ENCODE results near the gene CCDC181. TPM values are rescaled to one million over a fixed set of nuclear protein-coding genes. Genes with fewer than 3 reads are reported as not detected.

The CCDC181 gene
- total and polyA plus RNA-seq, 12 donors = 0.15 to 4.2 (median 1.3) TPM; not detected in 3

DNA sequence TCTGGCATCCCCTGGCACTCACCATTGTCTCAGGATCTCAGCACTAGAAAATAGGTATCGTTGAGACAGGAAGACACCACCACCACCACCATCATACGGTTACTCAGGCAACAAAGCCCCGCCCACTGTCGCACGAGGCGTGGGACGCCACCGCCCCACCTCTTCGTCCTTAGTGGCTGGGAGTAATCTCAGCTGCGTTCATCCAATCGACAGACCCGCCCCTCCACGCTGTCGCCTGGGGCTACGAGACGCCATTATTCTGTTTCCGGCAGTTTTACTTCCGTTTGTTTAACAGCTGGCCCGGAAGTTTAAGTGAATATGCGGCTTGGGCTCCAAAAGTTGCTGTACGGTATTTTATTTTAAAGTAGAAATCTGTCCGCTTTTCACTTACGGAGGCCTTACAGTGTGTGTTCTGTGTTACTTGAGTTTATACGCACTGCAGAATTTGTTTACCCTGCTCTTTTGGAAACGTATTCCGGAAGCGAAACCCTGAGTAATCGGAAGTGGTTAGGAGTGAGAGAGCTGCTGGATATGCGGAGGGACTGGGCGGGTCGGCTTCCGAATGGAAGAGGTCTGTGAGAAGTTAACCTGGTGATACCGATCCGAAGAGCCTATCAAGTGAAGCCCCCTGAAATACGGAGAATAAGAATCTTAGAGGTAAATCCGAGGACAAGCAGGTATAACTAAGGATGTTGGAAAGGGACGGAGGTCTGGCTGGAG lies 59.4 kb downstream of the CCDC181 start, which contains the start of the genes BLZF1 and NME7:
Gene BLZF1, plus strand, starts transcription at position 510 of the 720 bp plus-strand sequence. CDS start 1,328 bp downstream, outside the sequence.
Gene NME7, minus strand, starts transcription at position 112 of the 720 bp plus-strand sequence. Its CDS starts 87 bp downstream, at position 25.
- peak within 1 kb of the TSS; percentile 20 to 72 (median 44) for H3K4me3 ChIP-seq
- no peaks in the 10 kb centered on the region for H3K9me3 ChIP-seq (replicated peaks in 1 of 3)
- WGBS, 4 donors = 0 to 1% (median 0%) methylated on average over 26 to 37 of the region's 37 CpGs
- H3K4me1 ChIP-seq (replicated peaks in 1 of 2) = peaks cover 8 to 12% of the 10 kb centered on the region in 2 donors
- H3K36me3 ChIP-seq (replicated peaks in 1 of 2) = peaks cover 0 to 13% of the 10 kb centered on the region in 2 donors
- peak within 1 kb of the TSS; percentile 50 to 85 (median 65) for H3K27ac ChIP-seq
- intact Hi-C loops (cut with DNase I) = no loop called here
- TF ChIP-seq, protein P1, sequence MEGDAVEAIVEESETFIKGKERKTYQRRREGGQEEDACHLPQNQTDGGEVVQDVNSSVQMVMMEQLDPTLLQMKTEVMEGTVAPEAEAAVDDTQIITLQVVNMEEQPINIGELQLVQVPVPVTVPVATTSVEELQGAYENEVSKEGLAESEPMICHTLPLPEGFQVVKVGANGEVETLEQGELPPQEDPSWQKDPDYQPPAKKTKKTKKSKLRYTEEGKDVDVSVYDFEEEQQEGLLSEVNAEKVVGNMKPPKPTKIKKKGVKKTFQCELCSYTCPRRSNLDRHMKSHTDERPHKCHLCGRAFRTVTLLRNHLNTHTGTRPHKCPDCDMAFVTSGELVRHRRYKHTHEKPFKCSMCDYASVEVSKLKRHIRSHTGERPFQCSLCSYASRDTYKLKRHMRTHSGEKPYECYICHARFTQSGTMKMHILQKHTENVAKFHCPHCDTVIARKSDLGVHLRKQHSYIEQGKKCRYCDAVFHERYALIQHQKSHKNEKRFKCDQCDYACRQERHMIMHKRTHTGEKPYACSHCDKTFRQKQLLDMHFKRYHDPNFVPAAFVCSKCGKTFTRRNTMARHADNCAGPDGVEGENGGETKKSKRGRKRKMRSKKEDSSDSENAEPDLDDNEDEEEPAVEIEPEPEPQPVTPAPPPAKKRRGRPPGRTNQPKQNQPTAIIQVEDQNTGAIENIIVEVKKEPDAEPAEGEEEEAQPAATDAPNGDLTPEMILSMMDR (IDR thresholded peaks at IDR 0.05) = no peak
- TF ChIP-seq POLR2A (IDR thresholded peaks at IDR 0.05) = peak in 1 of 2 donors; percentile 47
- DNase-seq = peak; percentile 95 to 99 (median 97)
- no peaks in the 10 kb centered on the region for H3K27me3 ChIP-seq

DNA sequence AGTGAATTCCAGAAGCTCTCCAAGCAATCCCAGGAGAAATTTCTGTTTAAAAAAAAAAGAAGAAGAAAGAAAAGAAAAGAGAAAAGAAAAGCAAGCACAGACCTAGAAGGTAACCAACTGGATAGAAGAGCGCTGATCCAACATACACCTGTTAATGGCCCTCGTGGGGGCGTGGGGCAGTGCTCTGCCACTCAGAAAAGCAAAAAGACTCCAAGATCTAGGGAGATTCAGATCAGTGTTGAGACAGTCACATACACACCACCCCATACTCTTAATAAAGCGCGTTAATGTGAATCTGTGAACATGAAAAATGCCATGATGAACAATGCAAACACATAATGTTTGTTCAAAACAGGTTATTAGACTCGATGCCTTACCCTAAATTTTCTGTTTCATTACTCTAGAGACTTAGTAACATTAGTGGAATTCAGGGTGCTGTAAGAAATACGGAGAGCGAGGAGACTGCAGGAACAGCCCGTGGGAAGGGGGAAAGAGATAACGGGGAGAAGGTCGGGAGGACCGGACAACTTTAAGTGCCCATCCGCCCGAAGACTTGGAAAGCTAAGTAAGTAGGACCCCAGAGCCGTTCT lies 60.1 kb downstream of the CCDC181 start:
- 8 to 12% (median 8%) methylated on average over 15 of the region's 15 CpGs for whole genome bisulfite sequencing, 4 donors
- Histone ChIP-seq H3K4me1 (replicated peaks in 1 of 2) (peaks cover 8 to 12% of the 10 kb centered on the region in 2 donors), H3K4me3 (peak overlapping the region; percentile 20 to 72 (median 44)), H3K27me3 (no peaks in the 10 kb centered on the region), H3K27ac (peak overlapping the region in 2 of 5 donors; percentile 66 to 85), H3K36me3 (replicated peaks in 1 of 2) (peaks cover 0 to 13% of the 10 kb centered on the region in 2 donors), H3K9me3 (replicated peaks in 1 of 3) (no peaks in the 10 kb centered on the region)
- intact Hi-C loops (cut with DNase I) = no loop called here
- no peak for DNase-seq
- TF ChIP-seq POLR2A (IDR thresholded peaks at IDR 0.05) = no peak
- TF ChIP-seq, protein P1 (IDR thresholded peaks at IDR 0.05) = no peak

DNA sequence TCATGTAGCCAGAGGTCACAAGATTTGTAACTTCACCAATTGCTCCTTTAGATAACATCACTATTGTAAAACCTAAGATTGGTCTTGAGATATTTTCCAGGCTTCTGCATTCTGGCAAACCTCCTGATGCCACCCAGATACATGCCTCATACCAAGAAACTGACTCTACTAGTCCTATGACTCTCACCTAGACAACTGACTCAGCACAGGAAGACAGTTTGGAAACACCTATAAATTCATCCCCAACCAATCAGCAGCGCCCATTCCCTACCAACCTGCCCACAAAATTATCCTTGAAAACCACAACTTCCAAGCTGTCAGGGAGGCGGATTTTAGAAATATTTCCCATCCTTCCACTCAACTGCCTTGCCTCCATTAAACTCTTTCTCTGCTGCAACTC lies 62.3 kb downstream of the CCDC181 start:
- H3K27ac ChIP-seq = no peak overlapping the region
- intact Hi-C loops (cut with DNase I) = no loop called here
- peaks cover 8 to 9% of the 10 kb centered on the region in 2 donors for H3K4me1 ChIP-seq (replicated peaks in 1 of 2)
- 97 to 98% (median 98%) methylated on average over 2 of the region's 2 CpGs for WGBS, 4 donors
- no peak for DNase-seq
- H3K36me3 ChIP-seq (replicated peaks in 1 of 2) = no peaks in the 10 kb centered on the region
- no peaks in the 10 kb centered on the region for H3K27me3 ChIP-seq
- H3K9me3 ChIP-seq (replicated peaks in 1 of 3) = no peaks in the 10 kb centered on the region
- H3K4me3 ChIP-seq = no peak overlapping the region
- TF ChIP-seq, protein P1 (IDR thresholded peaks at IDR 0.05) = no peak
- TF ChIP-seq POLR2A (IDR thresholded peaks at IDR 0.05) = no peak

DNA sequence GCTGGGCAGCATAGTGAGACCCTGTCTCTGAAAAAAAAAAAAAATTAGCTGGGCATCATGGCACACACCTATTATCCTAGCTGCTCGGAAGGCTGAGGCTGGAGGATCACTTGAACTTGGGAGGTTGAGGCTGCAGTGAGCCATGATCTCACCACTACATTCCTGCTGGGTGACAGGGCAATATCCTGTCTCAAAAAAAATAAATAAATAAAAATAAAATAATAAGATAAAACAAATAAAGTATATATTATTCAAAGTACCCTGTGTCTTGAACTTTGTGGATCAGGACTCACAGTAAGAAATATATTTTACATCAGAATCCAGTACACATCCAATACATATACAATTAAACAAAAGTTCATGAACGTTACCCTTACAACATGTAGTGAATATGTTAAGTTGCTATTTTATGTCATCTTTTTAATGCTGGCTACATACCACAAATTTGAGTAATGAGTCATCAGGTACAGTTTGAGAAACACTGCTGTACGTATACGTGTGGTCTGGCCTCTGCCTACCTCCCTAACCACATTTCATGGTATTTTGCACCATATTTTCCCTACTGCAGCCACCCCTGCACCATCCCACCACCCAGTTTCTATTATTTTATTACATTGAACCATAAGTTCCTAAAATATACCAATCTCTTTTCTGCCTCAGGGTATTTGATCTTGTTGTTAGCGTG lies 64.1 kb downstream of the CCDC181 start:
- H3K27ac ChIP-seq = no peak overlapping the region
- DNase-seq = no peak
- WGBS, 4 donors = 83 to 87% (median 85%) methylated on average over 5 of the region's 5 CpGs
- intact Hi-C loops (cut with DNase I) = no loop called here
- no peaks in the 10 kb centered on the region for H3K27me3 ChIP-seq
- peaks cover 0 to 3% of the 10 kb centered on the region in 2 donors for H3K4me1 ChIP-seq (replicated peaks in 1 of 2)
- no peaks in the 10 kb centered on the region for H3K9me3 ChIP-seq (replicated peaks in 1 of 3)
- TF ChIP-seq, protein P1 (IDR thresholded peaks at IDR 0.05) = no peak
- TF ChIP-seq POLR2A (IDR thresholded peaks at IDR 0.05) = no peak
- H3K4me3 ChIP-seq = no peak overlapping the region
- H3K36me3 ChIP-seq (replicated peaks in 1 of 2) = no peaks in the 10 kb centered on the region

Data from adrenal gland (tissue), 12 donors.